M059J (cell line): Measurements from ENCODE around the gene ADCY2. TPM values are rescaled to one million over a fixed set of nuclear protein-coding genes. Genes with fewer than 3 reads are reported as not detected.

ENCODE experiments used
- DNase-seq: peaks from one replicate; pipeline ENCODE4 v3.0.0-alpha.2; 2012; ENCODE audit warnings: low read depth
- total RNA-seq: library from RNA; depleted of rRNA; stranded (reverse); fragments of >200 nt; shearing (Covaris generic); gene quantifications from 2 replicates; pipeline ENCODE4 v1.2.3, GENCODE V29; 2014

Gene ADCY2
- total RNA-seq, 1 experiment from 2014 or later = not detected

- DNase-seq = no peak
Measured at GRCh38 chr5:7437836-7438235, 41.9 kb downstream of the ADCY2 start.

DNA sequence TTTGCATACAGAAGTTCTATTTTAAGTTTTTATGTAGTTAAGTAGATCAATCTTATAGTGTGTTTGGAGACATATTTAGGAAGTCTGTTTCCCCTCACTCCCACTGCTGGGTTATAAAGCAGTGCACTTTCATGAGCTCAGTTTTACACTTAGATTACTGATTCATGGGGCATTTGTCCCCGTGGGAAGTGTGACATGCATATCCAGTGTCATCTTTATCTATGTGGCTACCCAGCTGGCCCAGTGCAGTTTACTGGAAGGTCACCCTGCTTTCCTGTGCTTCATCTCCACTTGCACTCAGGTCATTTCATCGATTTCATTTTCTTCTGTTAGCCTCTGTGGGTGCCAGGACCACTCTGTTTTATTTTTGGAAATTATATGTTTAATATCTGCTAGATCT lies 49.1 kb downstream of the ADCY2 start:
- no peak for DNase-seq

- DNase-seq = no peak
Measured at GRCh38 chr5:7445831-7446230, 49.9 kb downstream of the ADCY2 start.

DNA sequence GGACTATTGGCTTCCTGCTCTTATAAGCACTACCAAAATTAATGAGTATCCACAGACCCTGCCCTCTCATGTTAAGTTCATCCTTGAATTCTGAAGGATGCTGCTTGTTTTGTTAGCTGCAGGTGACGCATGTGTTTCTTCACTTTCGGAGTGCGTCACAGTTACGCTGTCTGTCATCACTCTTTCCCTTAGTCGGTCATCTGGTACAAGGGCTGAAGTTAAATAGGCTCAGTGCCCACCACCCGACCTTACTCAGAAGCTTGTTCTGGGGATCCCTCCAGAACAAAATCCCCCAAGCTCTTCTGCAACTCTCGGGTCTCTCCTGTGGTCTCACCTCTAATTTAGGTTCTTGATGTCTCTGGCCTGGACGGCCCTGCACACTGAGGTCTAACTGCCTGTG lies 51.0 kb downstream of the ADCY2 start:
- DNase-seq = no peak

GRCh38 chr5:7453947-7454346 lies 58.0 kb downstream of the ADCY2 start:
- DNase-seq = no peak

DNA sequence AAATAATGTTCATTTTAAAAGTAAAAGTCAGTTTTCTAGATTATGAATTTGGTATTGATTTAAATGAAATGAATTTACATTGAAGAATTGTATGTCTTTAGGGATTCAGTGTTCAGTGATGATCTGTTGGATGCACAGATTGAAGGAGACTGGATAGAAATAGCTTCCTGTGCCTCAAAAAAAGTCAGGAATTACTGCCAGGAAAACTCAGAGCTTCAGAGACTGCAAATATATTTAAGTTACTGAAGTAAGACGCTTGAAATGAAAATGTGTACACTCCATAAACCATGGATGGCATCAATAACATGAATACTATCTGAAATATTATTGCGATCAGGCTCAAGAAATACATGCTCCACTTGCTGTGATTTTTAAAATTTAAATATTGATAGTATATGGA lies 60.3 kb downstream of the ADCY2 start:
- no peak for DNase-seq

DNA sequence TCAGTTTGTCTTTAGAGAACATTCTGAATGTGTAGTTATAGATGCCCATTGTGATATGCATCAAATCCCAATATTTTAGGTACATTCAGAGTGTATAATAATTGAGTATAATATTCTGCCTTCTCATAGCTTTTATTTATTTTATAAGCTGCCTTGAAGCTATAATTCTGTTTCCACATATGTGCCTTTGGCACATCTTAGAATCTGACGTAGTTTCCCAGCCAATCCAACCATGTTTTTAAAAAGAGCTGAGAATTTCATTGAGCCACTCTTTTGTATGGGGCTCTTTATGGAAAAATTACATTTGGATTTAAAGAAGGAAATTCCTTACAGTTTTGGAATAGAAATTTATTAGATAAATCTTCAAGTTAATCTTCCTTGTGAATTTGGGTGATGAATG lies 65.4 kb downstream of the ADCY2 start:
- no peak for DNase-seq

DNA sequence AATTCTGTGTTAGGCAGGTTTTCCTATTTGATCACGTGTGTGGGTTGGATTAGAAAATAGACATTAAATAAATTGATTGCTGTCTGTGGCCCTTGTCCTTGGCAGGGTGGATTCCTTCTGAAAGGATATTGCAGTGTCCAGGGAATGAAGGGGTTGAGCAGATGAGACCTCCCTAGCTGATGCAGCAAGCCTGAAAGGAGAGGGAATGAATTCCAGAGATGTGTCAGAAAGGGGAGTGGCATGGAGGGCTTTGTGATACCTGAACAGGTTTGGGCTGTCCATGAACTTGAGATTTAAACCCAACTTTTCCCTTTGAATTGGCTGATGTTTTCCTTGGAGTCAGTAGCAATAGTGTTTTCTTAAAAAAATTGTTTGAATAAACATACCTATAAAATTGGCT lies 66.8 kb downstream of the ADCY2 start:
- no peak for DNase-seq

GRCh38 chr5:7464182-7464581 lies 68.2 kb downstream of the ADCY2 start:
- no peak for DNase-seq

- no peak for DNase-seq
Measured at GRCh38 chr5:7467179-7467578, 71.2 kb downstream of the ADCY2 start.

DNA sequence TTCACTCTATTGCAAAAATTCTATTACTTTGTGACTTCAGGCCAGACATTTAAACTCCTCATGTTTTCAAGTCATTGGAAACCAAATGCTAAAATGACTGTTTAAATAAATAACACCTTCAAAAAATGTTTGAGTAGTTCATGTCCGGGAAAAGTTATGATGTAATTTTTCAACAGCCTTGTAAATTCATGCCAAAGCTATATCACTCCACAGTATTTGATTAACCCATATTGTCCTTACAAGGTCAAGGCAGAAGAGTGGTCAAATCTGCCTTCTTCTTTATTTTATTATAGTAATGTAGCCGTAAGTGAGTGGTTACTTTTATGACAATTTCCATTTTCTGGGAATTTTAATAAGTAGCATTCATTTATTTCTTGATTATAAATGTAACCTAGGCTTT lies 72.8 kb downstream of the ADCY2 start:
- DNase-seq = no peak

DNA sequence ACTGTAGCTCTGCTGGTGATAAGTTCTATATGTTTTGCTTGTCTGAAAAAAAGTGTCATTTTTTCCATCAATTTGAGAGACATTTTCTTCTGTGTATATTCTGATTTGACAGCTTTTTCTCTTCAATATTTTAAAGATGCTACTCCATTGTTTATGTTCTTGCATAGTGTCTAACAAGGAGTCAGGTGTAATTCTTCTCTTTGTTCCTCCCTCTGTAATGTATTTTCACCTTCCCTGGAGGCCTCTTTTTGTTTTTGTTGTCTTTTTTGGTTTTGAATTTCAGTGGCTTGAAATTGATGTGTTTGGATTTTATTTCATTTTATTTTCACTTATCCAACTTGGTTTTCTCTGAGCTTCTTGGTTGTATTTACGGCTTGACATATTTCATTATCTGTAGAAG lies 75.8 kb downstream of the ADCY2 start:
- no peak for DNase-seq

DNA sequence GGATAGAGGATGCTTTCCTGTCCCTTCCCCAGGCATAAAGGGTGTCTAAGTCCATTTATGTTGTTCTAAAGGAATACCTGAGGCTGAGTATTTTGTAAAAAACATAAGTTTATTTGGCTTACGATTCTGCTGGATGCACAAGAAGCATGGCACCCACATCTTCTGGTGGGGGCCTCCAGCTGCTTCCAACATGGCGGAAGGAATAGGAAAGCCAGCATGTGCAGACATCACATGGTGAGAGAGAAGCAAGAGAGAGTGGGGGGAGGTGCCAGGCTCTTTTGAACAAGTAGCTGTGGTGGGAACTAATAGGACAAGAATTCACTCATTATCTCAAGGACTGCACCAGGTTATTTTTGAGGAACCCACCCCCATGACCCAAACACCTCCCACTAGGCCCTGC lies 77.2 kb downstream of the ADCY2 start:
- no peak for DNase-seq

GRCh38 chr5:7473668-7474215 lies 77.8 kb downstream of the ADCY2 start:
- no peak for DNase-seq

DNA sequence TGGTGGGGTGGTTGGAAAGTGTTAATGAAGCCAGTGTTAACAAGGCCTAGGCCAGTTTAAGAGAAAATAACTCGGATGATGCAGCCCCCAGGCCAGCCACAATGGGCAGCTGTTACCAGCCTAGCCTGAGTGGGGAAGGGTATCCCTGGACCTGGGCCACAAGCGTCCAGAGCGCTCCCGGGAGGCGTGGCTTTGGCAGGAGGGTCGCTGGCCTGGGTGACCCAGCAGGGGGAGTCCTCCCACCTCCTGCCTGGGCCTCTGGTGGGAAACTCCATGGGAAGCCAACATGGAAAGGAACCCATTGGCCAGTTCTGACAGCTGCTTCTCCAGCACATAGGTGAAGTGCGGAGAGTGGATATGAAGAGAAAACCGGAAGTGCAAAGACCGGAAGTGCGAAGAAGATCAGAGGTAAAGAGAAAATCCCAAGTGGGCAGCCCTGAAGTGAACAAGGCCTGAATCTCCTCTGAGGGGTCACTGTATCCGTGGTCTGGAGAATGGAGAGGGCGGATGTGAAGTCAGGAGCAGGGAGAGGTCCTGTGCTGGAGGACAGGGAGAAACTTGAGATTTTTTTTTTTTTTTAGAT lies 79.0 kb downstream of the ADCY2 start:
- DNase-seq = no peak

DNA sequence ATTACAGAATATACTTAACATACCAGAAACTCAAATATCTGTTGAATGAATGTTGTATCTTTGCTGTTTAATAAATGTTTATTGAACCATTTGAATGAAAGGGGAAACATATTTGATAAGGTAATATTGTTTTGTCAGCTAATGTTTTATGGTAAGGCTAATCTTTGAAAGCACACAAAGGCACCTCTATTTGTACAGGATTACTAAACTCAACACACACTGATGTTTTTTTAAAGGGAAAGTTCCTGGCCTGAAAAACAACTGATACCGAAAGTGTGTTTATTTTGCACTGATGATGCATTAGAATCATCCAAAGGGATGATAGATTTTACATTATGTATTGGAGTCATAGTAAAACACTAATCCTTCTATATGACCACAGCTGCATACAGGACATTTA lies 82.5 kb downstream of the ADCY2 start:
- DNase-seq = no peak

- DNase-seq = no peak
Measured at GRCh38 chr5:7488734-7489133, 92.8 kb downstream of the ADCY2 start.

DNA sequence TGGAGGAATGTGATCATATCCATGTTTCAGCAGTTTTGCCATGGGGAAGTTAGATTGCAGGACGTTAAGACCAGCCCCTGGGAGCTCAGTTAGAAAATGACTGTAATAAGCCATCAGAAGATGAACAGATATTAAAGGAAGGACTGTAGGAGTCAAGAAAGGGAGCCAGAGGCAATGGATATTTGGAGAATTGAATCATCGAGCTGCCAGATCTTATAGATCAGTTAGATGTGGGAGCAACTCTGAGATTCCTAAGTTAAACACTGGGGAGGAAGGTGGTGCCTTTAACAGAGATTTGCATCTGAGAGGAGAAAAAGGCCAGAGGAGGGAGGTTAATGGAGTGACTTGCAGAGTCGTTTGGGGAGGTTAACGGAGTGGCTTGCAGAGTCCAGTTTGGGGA lies 96.4 kb downstream of the ADCY2 start:
- DNase-seq = no peak

DNA sequence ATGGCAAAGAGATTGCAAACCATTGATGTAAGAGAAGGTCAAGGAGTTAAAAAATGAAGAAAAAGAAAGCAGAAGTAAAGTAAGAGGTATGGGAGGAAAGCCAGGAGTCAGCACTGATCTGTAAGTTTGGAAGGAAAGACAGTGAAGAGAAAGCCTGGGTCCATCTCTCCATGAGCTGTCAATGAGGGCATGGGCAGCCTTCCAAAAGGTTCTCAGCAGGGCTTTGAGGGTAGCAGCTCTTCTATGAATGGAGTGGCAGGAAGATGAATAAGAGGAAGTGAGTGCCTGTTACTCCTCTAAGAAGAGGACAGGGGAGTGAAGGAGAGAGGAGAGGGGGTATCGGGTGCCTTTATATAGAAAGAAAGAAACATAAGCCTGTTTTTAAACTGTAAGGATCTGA lies 97.1 kb downstream of the ADCY2 start:
- no peak for DNase-seq

DNA sequence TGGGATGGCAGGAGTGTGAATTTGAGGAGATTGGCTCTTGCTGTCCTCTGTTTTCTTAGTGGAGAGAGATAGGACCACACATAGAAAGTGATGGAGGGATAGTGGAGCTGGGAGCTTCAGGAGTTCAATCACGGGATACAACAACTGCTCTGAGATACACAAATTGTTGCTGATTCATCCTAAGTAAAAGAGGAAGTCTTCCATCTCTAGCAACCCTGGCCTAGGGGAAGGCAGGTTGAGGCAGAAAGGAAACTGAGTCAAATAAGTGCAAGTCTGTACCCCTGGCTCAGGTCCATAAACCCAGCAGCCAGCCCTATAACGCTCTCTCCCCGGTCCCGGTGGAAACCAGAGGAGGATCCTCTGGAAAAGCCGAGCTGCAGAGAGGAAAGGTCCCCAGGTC lies 97.7 kb downstream of the ADCY2 start:
- DNase-seq = no peak

DNA sequence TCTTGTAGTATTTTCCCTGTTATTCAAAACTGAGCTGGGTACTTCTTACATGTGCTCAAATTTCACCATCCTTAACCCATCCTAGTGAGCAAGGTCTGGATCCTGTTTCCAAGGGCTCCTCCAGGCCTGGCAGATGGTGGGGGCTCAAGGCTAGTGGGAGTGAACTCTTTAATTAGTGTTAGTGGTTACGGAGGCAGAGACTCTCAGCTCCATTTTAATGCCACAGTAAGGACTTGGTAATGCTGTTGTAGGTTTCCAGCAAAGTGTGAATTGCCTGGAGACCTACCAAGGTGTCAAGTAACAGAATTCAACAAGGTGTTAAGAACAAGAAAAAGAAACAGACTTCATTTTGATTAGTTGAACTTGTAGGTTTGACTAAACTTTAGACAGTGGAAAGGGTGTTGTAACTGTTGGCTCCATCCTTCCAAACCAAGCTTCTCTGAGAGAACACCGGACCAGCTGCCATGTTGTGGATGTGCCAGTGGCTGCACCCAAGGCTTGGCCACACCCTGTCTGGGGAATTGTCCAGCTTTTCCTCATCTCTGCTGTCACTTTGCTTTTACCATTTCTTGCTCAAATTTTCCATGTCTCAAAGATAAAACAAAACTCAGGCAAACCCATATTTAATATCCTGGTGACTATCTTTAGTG lies 98.7 kb downstream of the ADCY2 start:
- no peak for DNase-seq

GRCh38 chr5:7495131-7495517 lies 99.2 kb downstream of the ADCY2 start:
- DNase-seq = no peak

- no peak for DNase-seq
Measured at GRCh38 chr5:7500256-7500655, 104.3 kb downstream of the ADCY2 start.

DNA sequence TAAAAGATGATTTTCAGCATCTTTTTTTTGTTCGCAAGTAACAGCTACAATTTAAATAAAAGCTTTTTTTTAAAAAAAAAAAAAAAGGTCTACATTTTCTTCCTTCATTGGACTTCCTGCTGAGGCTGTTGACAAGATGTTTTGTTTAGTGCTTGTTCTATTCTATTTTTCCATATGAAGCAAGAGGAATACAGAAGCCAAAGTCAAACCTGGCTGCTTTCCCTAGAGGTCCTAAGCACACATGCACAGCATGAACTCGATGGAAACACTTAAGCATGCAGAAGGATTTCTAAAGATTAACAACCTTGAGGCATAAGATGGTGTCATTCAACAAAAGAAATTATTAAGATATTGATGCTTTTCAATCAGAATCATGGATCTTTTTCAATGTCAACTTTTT lies 105.1 kb downstream of the ADCY2 start:
- no peak for DNase-seq
